B cell (primary cell): ENCODE results near the gene USH2A.

ENCODE experiments used
- CTCF ChIP-seq: fragments of 200-600 bp; IDR thresholded peaks from one replicate; pipeline ENCODE4 v1.8.0; 2022; ENCODE audit warnings: antibody characterized with exemption, mild to moderate bottlenecking
- EZH2 ChIP-seq: IDR thresholded peaks from 2 replicates; pipeline ENCODE4 v1.6.1; 2012; ENCODE audit warnings: borderline replicate concordance, low read depth, mild to moderate bottlenecking, moderate library complexity, low read length; ENCODE audit not compliant: insufficient read depth, poor library complexity, severe bottlenecking

GRCh38 chr1:215932558-215932957 lies 490.7 kb downstream of the USH2A start:
- TF ChIP-seq CTCF (no peak), EZH2 (no peak)
